HG02870 (cell line): ENCODE results near the gene TEAD1.

Experiments
- ATAC-seq: cut with Tn5 transposase; IDR thresholded peaks from one replicate; pipeline ENCODE4 v1.9.1; 2021; ENCODE audit warnings: mild to moderate bottlenecking, moderate library complexity; ENCODE audit not compliant: unreplicated experiment

Gene TEAD1

GRCh38 chr11:12684816-12685215 lies 10.6 kb downstream of the TEAD1 start:
- no peak for ATAC-seq

- no peak for ATAC-seq
Observed at GRCh38 chr11:12685229-12685628, 11.0 kb downstream of the TEAD1 start.

GRCh38 chr11:12686246-12687060 lies 12.2 kb downstream of the TEAD1 start:
- no peak for ATAC-seq

- ATAC-seq = no peak
Observed at GRCh38 chr11:12687216-12687623, 13.0 kb downstream of the TEAD1 start.

GRCh38 chr11:12687740-12688139 lies 13.5 kb downstream of the TEAD1 start:
- ATAC-seq = no peak

- no peak for ATAC-seq
Observed at GRCh38 chr11:12689029-12689755, 15.0 kb downstream of the TEAD1 start.

- no peak for ATAC-seq
Observed at GRCh38 chr11:12690663-12691062, 16.4 kb downstream of the TEAD1 start.

GRCh38 chr11:12691473-12691872 lies 17.3 kb downstream of the TEAD1 start:
- ATAC-seq = no peak

GRCh38 chr11:12692229-12693075 lies 18.2 kb downstream of the TEAD1 start:
- no peak for ATAC-seq

GRCh38 chr11:12693094-12693478 lies 18.9 kb downstream of the TEAD1 start:
- ATAC-seq = no peak

GRCh38 chr11:12693479-12694182 lies 19.4 kb downstream of the TEAD1 start:
- ATAC-seq = no peak

GRCh38 chr11:12694183-12694531 lies 19.9 kb downstream of the TEAD1 start:
- ATAC-seq = no peak

- ATAC-seq = no peak
Observed at GRCh38 chr11:12695221-12695794, 21.1 kb downstream of the TEAD1 start.

- ATAC-seq = no peak
Observed at GRCh38 chr11:12695873-12696272, 21.7 kb downstream of the TEAD1 start.

- no peak for ATAC-seq
Observed at GRCh38 chr11:12696911-12697581, 22.8 kb downstream of the TEAD1 start.

GRCh38 chr11:12698048-12698447 lies 23.8 kb downstream of the TEAD1 start:
- ATAC-seq = no peak

GRCh38 chr11:12701811-12702592 lies 27.8 kb downstream of the TEAD1 start:
- no peak for ATAC-seq

- no peak for ATAC-seq
Observed at GRCh38 chr11:12702999-12703453, 28.8 kb downstream of the TEAD1 start.

GRCh38 chr11:12704049-12704448 lies 29.8 kb downstream of the TEAD1 start:
- no peak for ATAC-seq
